K562 treated with DMSO at 1 percent for 12 hours (cell line): ENCODE measurements around the gene PLA2G4B. TPM values are rescaled to one million over a fixed set of nuclear protein-coding genes. Genes with fewer than 3 reads are reported as not detected.

Experiments used
- total RNA-seq: library from RNA; unstranded; fragments of 300-600 nt; gene quantifications from 2 replicates; pipeline ENCODE4 v1.2.3, GENCODE V29; 2022; ENCODE audit not compliant: insufficient read depth

The PLA2G4B gene
- total RNA-seq: 6.9 and 9.4 TPM in 2 replicates

GRCh38 chr15:41838400-41838897 lies at the start of gene PLA2G4B:
Gene PLA2G4B (plus strand): TSS chr15:41838847. CDS start chr15:41838914, 67 bp downstream.

GRCh38 chr15:41827880-41828806 lies 10.5 kb upstream of the PLA2G4B start, which contains the start of gene JMJD7:
Gene JMJD7 (plus strand): TSS chr15:41828092. CDS start chr15:41828125, 33 bp downstream.

GRCh38 chr15:41893422-41894250 lies 55.0 kb downstream of the PLA2G4B start, which contains the start of gene SPTBN5:
Gene SPTBN5 (minus strand): TSS chr15:41894053. CDS start chr15:41893497, 556 bp downstream.

Other genes starting within 250 kb of the PLA2G4B start
- gene MGA, start 178.4 kb upstream of the PLA2G4B start, total RNA-seq: 1.5 and 16.1 TPM in 2 replicates
- 4.6 and 14.1 TPM in 2 replicates for gene MAPKBP1, start 64.4 kb upstream of the PLA2G4B start, total RNA-seq
- 14.0 and 18.8 TPM in 2 replicates for gene JMJD7, start 10.8 kb upstream of the PLA2G4B start, total RNA-seq
- not detected in 2 replicates for gene SPTBN5, start 55.2 kb downstream of the PLA2G4B start, total RNA-seq
- 5.6 and 8.3 TPM in 2 replicates for gene EHD4, start 133.7 kb downstream of the PLA2G4B start, total RNA-seq
- not detected in 2 replicates for gene PLA2G4E, start 182.2 kb downstream of the PLA2G4B start, total RNA-seq